ENCODE measurements around the gene ACO1. TPM values are rescaled to one million over a fixed set of nuclear protein-coding genes. Genes with fewer than 3 reads are reported as not detected.
A peak's percentile ranks its signal among the peaks of the same experiment; 100 is the strongest.

ACO1 gene
- total and polyA plus RNA-seq, 9 of the 15 experiments (the other 6 are each of a cell fraction or from before 2014, with no cell fraction given) = 0.96 to 29.7 (median 16.9) TPM

DNA sequence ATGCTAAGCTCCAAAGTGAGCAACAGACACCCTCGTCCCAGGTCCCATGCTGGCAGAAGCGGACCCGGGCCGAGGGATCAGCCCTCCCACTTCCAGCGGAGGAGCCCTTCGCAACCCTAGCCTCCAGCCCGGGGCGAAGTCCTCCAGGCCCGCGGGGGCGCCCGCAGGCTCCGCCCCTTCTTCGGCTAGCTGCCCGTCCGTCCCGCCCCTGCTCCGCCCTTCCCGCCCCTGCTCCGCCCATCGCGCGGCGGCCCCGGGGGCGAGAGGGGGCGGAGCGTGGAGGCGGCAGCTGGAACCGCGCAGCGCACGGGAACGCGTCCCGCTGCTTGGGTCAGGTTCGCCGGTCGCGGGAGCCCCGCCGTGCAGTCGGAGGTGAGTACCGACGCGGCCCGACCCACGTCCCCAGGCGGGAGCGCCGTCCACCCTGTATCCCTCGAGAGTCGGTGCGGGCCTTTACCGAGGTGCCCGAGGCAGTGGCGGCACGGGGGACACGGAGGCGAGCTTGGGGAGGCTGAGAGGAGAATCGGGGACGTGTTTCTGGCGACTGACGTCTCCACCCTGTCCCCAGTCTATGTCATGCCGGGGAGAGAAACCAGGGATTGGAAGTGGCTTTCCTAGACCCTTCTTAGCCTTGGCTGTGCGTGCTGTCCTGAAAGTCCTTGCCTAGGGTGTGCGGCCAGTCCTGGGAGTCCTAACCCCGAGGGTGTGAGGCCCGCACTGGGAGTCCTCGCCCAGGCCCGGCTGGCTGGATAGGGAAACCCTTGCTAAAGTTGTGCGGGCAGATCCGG is at the start of gene ACO1 (continued):
- TF ChIP-seq DPF2 (IDR thresholded peaks at IDR 0.05) (no peak), GABPB1 (CRISPR knock-in tag; IDR thresholded peaks at IDR 0.05) (peak; percentile 61), CTBP1 (IDR thresholded peaks at IDR 0.05; ENCODE audit: borderline replicate concordance) (peak; percentile 78), PHF20 (IDR thresholded peaks at IDR 0.05; ENCODE audit: partially characterized antibody) (peak; percentile 59), TAF1 (IDR thresholded peaks at IDR 0.05; ENCODE audit: control insufficient read depth, extremely low read depth, insufficient read depth, low read length, severe bottlenecking) (peak; percentile 31), HNRNPLL (IDR thresholded peaks at IDR 0.05; ENCODE audit: low read depth, low read length, poor library complexity, severe bottlenecking) (peak; percentile 60), RAD51 (IDR thresholded peaks at IDR 0.05; ENCODE audit: borderline replicate concordance, low read depth) (no peak), RCOR1 (IDR thresholded peaks at IDR 0.05; ENCODE audit: borderline replicate concordance in 1 of 2, low read depth in 2 of 2, low read length in 2 of 2) (peak in 1 of 2 experiments; percentile 17; a peak in 1 of 4 replicates), CHCHD3 (CRISPR knock-in tag; IDR thresholded peaks at IDR 0.05) (no peak), TEAD4 (IDR thresholded peaks at IDR 0.05; ENCODE audit: low read length) (no peak), TEAD4 (CRISPR knock-in tag; IDR thresholded peaks at IDR 0.05; ENCODE audit: borderline replicate concordance) (no peak), ZBTB1 (CRISPR knock-in tag; IDR thresholded peaks at IDR 0.05; ENCODE audit: borderline replicate concordance, low read depth) (peak; percentile 60; the same call in 1 of the 2 replicates), ZNF76 (CRISPR knock-in tag; IDR thresholded peaks at IDR 0.05; ENCODE audit: borderline replicate concordance) (no peak), SP2 (IDR thresholded peaks at IDR 0.05; ENCODE audit: extremely low read depth, low read depth, low read length, poor library complexity, severe bottlenecking) (peak; percentile 40), TCF3 (CRISPR knock-in tag; IDR thresholded peaks at IDR 0.05) (no peak), ZSCAN32 (CRISPR knock-in tag; IDR thresholded peaks at IDR 0.05) (no peak), SAFB (IDR thresholded peaks at IDR 0.05; ENCODE audit: borderline replicate concordance, low read depth, low read length) (0 out of 2 replicates have a peak, but pooled peaks have one; percentile 45), CBX1 (IDR thresholded peaks at IDR 0.05; ENCODE audit: low read depth) (0 out of 2 replicates have a peak, but pooled peaks have one; percentile 33), SUPT5H (IDR thresholded peaks at IDR 0.05) (peak; percentile 48; the same call in 1 of the 2 replicates), SP1 (CRISPR knock-in tag; IDR thresholded peaks at IDR 0.05) (peak; percentile 52; the same call in 1 of the 2 replicates), BRF1 (IDR thresholded peaks at IDR 0.05; ENCODE audit: borderline replicate concordance, extremely low read depth, insufficient read length) (no peak)
- TF ChIP-seq, protein P1, sequence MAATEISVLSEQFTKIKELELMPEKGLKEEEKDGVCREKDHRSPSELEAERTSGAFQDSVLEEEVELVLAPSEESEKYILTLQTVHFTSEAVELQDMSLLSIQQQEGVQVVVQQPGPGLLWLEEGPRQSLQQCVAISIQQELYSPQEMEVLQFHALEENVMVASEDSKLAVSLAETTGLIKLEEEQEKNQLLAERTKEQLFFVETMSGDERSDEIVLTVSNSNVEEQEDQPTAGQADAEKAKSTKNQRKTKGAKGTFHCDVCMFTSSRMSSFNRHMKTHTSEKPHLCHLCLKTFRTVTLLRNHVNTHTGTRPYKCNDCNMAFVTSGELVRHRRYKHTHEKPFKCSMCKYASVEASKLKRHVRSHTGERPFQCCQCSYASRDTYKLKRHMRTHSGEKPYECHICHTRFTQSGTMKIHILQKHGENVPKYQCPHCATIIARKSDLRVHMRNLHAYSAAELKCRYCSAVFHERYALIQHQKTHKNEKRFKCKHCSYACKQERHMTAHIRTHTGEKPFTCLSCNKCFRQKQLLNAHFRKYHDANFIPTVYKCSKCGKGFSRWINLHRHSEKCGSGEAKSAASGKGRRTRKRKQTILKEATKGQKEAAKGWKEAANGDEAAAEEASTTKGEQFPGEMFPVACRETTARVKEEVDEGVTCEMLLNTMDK (IDR thresholded peaks at IDR 0.05; ENCODE audit: borderline replicate concordance, insufficient read depth, low read depth, low read length, poor library complexity, severe bottlenecking) = peak; percentile 90
- TF ChIP-seq, protein P2, sequence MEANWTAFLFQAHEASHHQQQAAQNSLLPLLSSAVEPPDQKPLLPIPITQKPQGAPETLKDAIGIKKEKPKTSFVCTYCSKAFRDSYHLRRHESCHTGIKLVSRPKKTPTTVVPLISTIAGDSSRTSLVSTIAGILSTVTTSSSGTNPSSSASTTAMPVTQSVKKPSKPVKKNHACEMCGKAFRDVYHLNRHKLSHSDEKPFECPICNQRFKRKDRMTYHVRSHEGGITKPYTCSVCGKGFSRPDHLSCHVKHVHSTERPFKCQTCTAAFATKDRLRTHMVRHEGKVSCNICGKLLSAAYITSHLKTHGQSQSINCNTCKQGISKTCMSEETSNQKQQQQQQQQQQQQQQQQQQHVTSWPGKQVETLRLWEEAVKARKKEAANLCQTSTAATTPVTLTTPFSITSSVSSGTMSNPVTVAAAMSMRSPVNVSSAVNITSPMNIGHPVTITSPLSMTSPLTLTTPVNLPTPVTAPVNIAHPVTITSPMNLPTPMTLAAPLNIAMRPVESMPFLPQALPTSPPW (CRISPR knock-in tag; IDR thresholded peaks at IDR 0.05) = peak; percentile 65; the same call in 1 of the 2 replicates
- TF ChIP-seq, protein P3, sequence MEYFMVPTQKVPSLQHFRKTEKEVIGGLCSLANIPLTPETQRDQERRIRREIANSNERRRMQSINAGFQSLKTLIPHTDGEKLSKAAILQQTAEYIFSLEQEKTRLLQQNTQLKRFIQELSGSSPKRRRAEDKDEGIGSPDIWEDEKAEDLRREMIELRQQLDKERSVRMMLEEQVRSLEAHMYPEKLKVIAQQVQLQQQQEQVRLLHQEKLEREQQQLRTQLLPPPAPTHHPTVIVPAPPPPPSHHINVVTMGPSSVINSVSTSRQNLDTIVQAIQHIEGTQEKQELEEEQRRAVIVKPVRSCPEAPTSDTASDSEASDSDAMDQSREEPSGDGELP (CRISPR knock-in tag; IDR thresholded peaks at IDR 0.05; ENCODE audit: borderline replicate concordance) = peak; percentile 82

Data from K562 (cell line).